GM12892 (cell line): ENCODE data around the gene FAM9A.

ENCODE experiments used
- POLR2A ChIP-seq: IDR thresholded peaks from 2 replicates; pipeline ENCODE4 v1.6.1; 2011; ENCODE audit warnings: low read depth, low read length, control low read depth
- POLR2AphosphoS5 ChIP-seq: IDR thresholded peaks from 2 replicates; pipeline ENCODE4 v1.6.1; 2011; ENCODE audit warnings: low read depth, low read length, control low read depth
- TAF1 ChIP-seq: IDR thresholded peaks from 2 replicates; pipeline ENCODE4 v1.6.1; 2011; ENCODE audit warnings: low read depth, mild to moderate bottlenecking, control low read depth, low read length, borderline replicate concordance

DNA sequence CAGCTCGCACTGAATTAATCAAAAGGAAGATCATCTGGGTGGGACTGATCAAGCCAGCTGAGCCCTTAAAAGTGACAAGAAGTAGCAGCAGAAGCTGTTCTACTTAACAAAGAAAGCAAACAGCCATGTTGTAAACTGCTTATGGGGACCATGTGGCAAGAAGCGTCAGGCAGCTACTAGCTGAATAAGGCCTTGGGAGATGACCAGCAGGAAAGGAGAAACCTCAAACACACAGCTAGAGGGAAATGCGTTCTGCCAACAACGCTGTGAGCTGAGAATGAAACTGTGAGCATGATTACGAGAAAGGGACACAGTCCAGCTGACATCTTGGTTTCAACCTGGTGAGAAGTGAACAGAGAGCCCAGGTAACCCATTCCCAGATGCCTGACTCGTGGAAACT lies 49.3 kb upstream of the FAM9A start:
- TF ChIP-seq POLR2A (no peak), TAF1 (no peak), POLR2AphosphoS5 (no peak)
